Measurements from ENCODE around the gene PDCD1LG2. TPM values are rescaled to one million over a fixed set of nuclear protein-coding genes. Genes with fewer than 3 reads are reported as not detected.

Gene PDCD1LG2
- total RNA-seq, 6 experiments from 2014 or later: 0.49 to 2.4 (median 1.1) TPM

DNA sequence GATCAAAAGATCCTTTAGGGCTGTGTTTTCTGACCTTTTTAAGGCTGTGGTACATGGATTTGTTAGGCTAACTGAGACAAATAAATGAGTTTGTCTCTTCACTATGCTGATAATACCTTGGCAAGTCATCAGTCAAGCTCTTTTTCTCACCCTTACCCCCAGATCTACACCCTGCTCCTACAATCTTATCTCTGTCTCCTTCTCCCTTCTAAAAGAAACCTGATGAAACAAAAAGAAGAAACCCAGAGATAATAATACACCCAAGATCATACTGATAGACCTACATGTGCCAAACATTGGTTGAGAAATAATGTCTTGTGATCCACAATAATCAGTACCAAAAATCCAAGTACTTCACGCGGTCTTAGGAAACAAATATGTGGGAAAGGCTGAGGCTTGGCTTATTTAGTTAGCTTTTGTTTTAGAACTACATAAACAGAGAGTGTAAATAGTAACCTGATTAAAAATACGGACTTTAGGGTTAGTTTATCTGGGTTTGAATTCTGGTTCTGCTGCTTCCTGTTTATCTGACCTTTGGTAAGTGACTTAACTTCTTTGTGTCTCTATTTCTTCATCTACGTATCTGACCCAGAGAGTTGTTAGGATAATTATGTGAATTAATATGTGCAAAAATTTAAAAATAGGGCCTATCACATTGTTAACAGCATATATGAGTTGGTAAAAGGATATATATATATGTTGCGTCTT is 24.8 kb upstream of the PDCD1LG2 start:
- intact Hi-C loops (cut with DNase I): no loop called here
- TF ChIP-seq, protein P1, sequence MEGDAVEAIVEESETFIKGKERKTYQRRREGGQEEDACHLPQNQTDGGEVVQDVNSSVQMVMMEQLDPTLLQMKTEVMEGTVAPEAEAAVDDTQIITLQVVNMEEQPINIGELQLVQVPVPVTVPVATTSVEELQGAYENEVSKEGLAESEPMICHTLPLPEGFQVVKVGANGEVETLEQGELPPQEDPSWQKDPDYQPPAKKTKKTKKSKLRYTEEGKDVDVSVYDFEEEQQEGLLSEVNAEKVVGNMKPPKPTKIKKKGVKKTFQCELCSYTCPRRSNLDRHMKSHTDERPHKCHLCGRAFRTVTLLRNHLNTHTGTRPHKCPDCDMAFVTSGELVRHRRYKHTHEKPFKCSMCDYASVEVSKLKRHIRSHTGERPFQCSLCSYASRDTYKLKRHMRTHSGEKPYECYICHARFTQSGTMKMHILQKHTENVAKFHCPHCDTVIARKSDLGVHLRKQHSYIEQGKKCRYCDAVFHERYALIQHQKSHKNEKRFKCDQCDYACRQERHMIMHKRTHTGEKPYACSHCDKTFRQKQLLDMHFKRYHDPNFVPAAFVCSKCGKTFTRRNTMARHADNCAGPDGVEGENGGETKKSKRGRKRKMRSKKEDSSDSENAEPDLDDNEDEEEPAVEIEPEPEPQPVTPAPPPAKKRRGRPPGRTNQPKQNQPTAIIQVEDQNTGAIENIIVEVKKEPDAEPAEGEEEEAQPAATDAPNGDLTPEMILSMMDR (IDR thresholded peaks at IDR 0.05): no peak
- TF ChIP-seq POLR2A (IDR thresholded peaks at IDR 0.05): no peak
- Histone ChIP-seq H3K27me3 (no peaks in the 10 kb centered on the region), H3K27ac (no peak overlapping the region), H3K36me3 (no peaks in the 10 kb centered on the region), H3K9me3 (no peaks in the 10 kb centered on the region), H3K4me3 (no peak overlapping the region), H3K4me1 (no peaks in the 10 kb centered on the region)
- ATAC-seq: peak in 2 of 4 donors; percentile 43 to 68
- WGBS (ENCODE audit: insufficient coverage, low coverage, low lambda C conversion rate, missing lambda C conversion rate): 50% methylated on average over 5 of the region's 5 CpGs
- no peak for DNase-seq

DNA sequence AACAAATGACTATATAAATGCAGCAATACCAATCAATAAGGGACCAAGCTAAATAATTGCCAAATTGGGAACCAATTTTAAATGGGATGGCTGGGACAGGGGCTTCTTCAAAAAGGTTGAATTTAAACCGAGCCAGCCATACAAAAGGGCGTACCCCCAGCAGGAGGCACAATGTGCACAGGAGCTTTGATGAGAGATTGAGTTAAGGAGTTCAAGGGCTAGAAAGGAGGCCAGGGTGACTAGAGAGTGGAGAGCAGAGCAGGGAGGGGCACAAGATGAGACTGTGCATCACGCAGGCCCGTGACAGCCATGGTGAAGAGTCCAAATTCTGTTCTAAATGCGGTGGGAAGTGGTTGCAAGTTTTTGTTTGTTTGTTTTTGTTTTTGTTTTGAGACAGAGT is 23.3 kb upstream of the PDCD1LG2 start:
- intact Hi-C loops (cut with DNase I): no loop called here

DNA sequence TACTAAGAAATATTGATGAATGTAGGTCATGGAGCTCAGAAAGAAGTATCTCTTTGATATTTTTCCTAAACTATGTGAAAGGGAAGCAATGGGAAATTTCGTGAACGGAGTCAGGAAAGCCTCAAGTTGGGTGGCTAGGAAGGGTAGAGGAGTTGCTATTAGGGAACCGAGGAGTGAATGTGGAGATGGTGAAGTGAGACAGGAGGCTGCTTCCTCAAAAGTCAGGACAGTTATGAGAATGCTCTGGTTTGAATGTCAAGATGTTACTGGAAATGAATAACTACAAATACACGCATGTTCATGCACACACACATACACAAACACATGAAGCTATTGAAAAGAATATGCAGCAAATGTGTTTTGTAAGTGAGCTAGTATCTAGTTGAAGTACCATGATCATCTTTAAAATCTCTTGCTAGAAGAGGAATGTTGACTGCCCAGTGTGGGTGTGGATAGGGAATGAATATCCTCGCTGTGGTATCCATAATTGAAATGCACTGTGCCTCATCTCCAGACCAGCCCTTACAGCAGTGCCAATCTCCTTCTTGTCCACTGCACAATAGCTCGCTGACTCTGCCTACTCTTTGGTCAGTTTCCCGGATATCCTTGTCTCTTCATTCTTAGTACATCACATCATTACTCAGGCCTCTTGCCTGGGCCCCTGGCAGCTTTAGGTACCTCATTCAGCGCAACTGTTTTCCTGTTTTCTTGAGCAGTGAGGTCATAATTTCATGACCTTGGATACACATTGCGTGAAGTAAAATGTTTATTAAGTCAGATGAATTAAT is 21.9 kb upstream of the PDCD1LG2 start:
- intact Hi-C loops (cut with DNase I): no loop called here
- Histone ChIP-seq H3K27me3 (no peaks in the 10 kb centered on the region), H3K27ac (no peak overlapping the region), H3K9me3 (no peaks in the 10 kb centered on the region), H3K36me3 (no peaks in the 10 kb centered on the region), H3K4me1 (no peaks in the 10 kb centered on the region), H3K4me3 (no peak overlapping the region)
- TF ChIP-seq, protein P1 (IDR thresholded peaks at IDR 0.05): no peak
- no peak for TF ChIP-seq POLR2A (IDR thresholded peaks at IDR 0.05)
- WGBS (ENCODE audit: insufficient coverage, low coverage, low lambda C conversion rate, missing lambda C conversion rate): 86% methylated on average over 9 of the region's 9 CpGs
- no peak for DNase-seq
- ATAC-seq: peak in 3 of 4 donors; percentile 17 to 67 (median 26)

More for the DNA sequence above, 23.3 kb upstream of the PDCD1LG2 start:
- TF ChIP-seq, protein P1 (IDR thresholded peaks at IDR 0.05): no peak
- no peak for TF ChIP-seq POLR2A (IDR thresholded peaks at IDR 0.05)
- no peak for ATAC-seq
- DNase-seq: no peak
- Histone ChIP-seq H3K27ac (no peak overlapping the region), H3K4me3 (no peak overlapping the region), H3K36me3 (no peaks in the 10 kb centered on the region), H3K4me1 (no peaks in the 10 kb centered on the region), H3K9me3 (no peaks in the 10 kb centered on the region), H3K27me3 (no peaks in the 10 kb centered on the region)
- WGBS (ENCODE audit: insufficient coverage, low coverage, low lambda C conversion rate, missing lambda C conversion rate): 82% methylated on average over 5 of the region's 5 CpGs

DNA sequence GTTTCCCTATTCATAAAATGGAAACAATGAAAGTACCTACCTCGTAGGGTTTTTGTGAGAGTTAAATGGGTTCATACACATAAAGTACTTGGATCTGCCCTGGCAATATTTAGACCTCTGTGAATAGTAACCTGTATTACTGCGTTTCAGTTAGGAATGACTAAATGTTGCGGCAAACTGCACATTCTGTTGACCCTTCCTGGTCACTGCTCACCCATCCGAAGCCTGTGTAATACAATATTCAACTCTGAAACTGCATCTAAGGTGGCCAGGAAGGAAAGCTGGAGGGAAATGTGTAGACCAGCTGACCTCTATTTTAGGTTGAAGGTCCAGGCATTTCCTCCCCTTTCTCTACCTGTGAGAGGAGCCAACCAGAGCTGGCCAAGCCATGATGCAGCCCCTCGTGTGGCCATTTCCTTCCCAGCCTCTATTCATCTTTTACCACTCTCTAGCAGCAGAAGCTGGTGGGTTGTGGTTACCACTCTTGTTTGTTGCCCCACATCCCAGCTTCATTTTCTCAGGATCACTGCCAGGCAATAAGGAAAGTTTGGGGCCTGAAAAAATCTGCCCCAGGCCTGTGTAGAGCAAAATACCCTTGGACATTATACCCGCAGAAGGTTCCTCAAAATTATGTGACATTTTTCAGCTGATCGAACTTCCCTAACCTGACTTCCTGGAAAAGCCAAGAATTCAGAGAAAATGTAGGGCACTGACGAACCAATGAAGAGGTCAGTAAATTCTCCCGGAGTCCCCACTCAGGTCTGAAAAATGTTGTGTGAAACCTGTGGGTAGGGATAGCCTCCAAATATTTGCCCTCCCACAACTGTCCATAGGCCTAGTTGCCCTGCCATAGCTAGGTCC is 20.5 kb upstream of the PDCD1LG2 start:
- no peak for DNase-seq
- TF ChIP-seq, protein P1 (IDR thresholded peaks at IDR 0.05): no peak
- no peak for TF ChIP-seq POLR2A (IDR thresholded peaks at IDR 0.05)
- Histone ChIP-seq H3K4me3 (no peak overlapping the region), H3K9me3 (no peaks in the 10 kb centered on the region), H3K36me3 (no peaks in the 10 kb centered on the region), H3K27ac (no peak overlapping the region), H3K4me1 (no peaks in the 10 kb centered on the region), H3K27me3 (no peaks in the 10 kb centered on the region)
- intact Hi-C loops (cut with DNase I): no loop called here
- peak in 1 of 4 donors; percentile 13 for ATAC-seq
- 71% methylated on average over 9 of the region's 9 CpGs for WGBS (ENCODE audit: insufficient coverage, low coverage, low lambda C conversion rate, missing lambda C conversion rate)

Measured in right lobe of liver (tissue), 6 donors.